Activated B cell treated with CpG ODN at 0.5 μM for 24 hours (primary cell): Measurements from ENCODE around the gene CTNND2. TPM values are rescaled to one million over a fixed set of nuclear protein-coding genes. Genes with fewer than 3 reads are reported as not detected.

Experiments used
- ATAC-seq: fragments of 200-7000 bp; cut with Tn5 transposase; one replicate; pipeline ENCODE4 v1.10.0; 2021; ENCODE audit warnings: low read depth, mild to moderate bottlenecking, moderate library complexity
- CTCF ChIA-PET: fragments of 350-600 bp; sonication (Branson Sonifier 250); formaldehyde crosslinking; loops from one replicate; lab custom pipeline; 2021; ENCODE audit warnings: antibody characterized with exemption; lab: Charles Lee
- POLR2A ChIA-PET: fragments of 350-600 bp; sonication (Branson Sonifier 250); formaldehyde crosslinking; loops from one replicate; lab custom pipeline; 2021; ENCODE audit warnings: antibody characterized with exemption; lab: Charles Lee
- DNase-seq: peaks from one replicate; pipeline ENCODE4 v3.0.0; 2022
- H3K27ac Mint-ChIP-seq: one replicate; pipeline ENCODE4 v1.8.0; 2020; ENCODE audit warnings: mixed read lengths
- H3K27me3 Mint-ChIP-seq: one replicate; pipeline ENCODE4 v1.8.0; 2021; ENCODE audit warnings: mixed read lengths
- H3K36me3 Mint-ChIP-seq: one replicate; pipeline ENCODE4 v1.8.0; 2021; ENCODE audit warnings: low read depth, mixed read lengths
- H3K4me1 Mint-ChIP-seq: one replicate; pipeline ENCODE4 v1.8.0; 2021; ENCODE audit warnings: mixed read lengths
- H3K4me3 Mint-ChIP-seq: one replicate; pipeline ENCODE4 v1.8.0; 2020; ENCODE audit warnings: mild to moderate bottlenecking, mixed read lengths
- H3K9me3 Mint-ChIP-seq: one replicate; pipeline ENCODE4 v1.8.0; 2020; ENCODE audit warnings: mixed read lengths
- intact Hi-C: fragments of 100-400 bp; cut with micrococcal nuclease; formaldehyde crosslinking; loops from one replicate; pipeline ENCODE4 v1.15.1; 2024
- total RNA-seq: library from RNA; stranded (reverse); gene quantifications from 2 replicates; pipeline ENCODE4 v1.2.3, GENCODE V29; 2022
- TF ChIP-seq, protein P1 (sequence below): fragments of 200-600 bp; IDR thresholded peaks from one replicate; pipeline ENCODE4 v1.8.0; 2022; ENCODE audit warnings: antibody characterized with exemption, mild to moderate bottlenecking

Gene CTNND2
- total RNA-seq, 1 donor from 2014 or later: not detected

DNA sequence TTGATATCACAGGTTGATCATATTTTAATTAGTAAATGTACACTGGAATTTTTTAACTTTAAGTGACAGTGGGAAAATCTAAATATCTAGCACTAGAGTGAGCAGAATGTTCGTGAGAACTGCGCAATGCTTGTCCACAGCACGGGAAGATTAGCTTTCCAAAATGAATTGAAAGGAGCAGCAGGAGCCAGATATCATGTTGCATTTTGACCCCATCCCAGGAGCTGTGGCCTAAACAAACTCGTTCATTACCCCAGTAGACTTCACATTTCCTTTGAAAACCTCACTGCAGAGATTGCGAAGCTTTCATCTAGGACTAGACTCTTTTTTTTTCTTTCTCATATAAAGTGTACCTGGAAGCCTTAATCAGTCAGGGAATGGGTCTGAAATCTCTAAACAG, 525.8 kb downstream of the CTNND2 start:
- H3K9me3 Mint-ChIP-seq: no peaks in the 10 kb centered on the region
- ChIA-PET CTCF (no interaction called here), POLR2A (no interaction called here)
- H3K36me3 Mint-ChIP-seq: no peaks in the 10 kb centered on the region
- H3K4me1 Mint-ChIP-seq: no peaks in the 10 kb centered on the region
- peaks cover 6% of the 10 kb centered on the region for H3K27me3 Mint-ChIP-seq
- no peak overlapping the region for H3K4me3 Mint-ChIP-seq
- ATAC-seq (no peak), DNase-seq (no peak)
- H3K27ac Mint-ChIP-seq: no peak overlapping the region
- TF ChIP-seq, protein P1, sequence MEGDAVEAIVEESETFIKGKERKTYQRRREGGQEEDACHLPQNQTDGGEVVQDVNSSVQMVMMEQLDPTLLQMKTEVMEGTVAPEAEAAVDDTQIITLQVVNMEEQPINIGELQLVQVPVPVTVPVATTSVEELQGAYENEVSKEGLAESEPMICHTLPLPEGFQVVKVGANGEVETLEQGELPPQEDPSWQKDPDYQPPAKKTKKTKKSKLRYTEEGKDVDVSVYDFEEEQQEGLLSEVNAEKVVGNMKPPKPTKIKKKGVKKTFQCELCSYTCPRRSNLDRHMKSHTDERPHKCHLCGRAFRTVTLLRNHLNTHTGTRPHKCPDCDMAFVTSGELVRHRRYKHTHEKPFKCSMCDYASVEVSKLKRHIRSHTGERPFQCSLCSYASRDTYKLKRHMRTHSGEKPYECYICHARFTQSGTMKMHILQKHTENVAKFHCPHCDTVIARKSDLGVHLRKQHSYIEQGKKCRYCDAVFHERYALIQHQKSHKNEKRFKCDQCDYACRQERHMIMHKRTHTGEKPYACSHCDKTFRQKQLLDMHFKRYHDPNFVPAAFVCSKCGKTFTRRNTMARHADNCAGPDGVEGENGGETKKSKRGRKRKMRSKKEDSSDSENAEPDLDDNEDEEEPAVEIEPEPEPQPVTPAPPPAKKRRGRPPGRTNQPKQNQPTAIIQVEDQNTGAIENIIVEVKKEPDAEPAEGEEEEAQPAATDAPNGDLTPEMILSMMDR: no peak
- intact Hi-C loops: no loop called here

DNA sequence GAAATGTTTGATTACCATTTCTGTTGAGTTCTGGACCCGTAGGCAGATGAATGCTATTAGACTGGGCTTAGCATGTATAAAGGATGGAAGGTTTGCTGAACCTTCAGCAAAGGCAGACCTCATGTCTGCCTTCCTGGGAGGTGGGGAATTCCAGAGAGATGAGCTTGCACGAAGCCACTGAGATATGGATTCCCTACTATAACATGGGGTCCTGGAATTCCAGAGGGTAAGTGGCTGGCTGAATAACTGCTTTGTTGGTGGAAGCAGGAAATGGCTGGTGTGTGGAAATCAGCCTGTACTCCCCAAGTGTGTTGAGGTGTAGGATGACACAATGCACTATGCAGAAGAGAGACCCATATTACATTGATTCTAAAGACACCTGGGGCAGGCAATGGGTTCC, 526.4 kb downstream of the CTNND2 start:
- ATAC-seq (no peak), DNase-seq (no peak)
- H3K27ac Mint-ChIP-seq: no peak overlapping the region
- no peaks in the 10 kb centered on the region for H3K36me3 Mint-ChIP-seq
- intact Hi-C loops: no loop called here
- H3K27me3 Mint-ChIP-seq: peaks cover 5% of the 10 kb centered on the region
- H3K9me3 Mint-ChIP-seq: no peaks in the 10 kb centered on the region
- TF ChIP-seq, protein P1: no peak
- H3K4me3 Mint-ChIP-seq: no peak overlapping the region
- POLR2A ChIA-PET: no interaction called here
- no peaks in the 10 kb centered on the region for H3K4me1 Mint-ChIP-seq
- CTCF ChIA-PET: no interaction called here

DNA sequence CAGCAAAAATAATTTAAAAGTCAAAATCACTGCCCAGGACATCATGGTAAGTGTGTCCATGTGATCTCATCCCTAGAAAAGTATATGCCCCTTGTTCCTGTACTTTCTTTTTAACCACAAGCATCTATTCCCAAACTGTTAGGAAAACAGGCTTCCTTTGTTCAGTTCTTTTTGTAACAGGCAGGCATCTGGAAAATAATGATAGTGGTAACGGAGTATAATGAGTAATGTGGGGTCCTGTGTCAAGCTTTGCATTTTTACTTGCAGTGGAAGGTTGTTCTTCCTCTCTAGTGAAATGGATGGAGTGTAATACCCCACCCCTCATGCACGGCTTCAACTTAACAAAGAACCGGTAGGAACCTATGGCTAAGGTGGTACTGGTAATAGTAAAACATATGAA, 532.1 kb downstream of the CTNND2 start:
- no peak overlapping the region for H3K4me3 Mint-ChIP-seq
- no peak for DNase-seq
- intact Hi-C loops: no loop called here
- H3K4me1 Mint-ChIP-seq: no peaks in the 10 kb centered on the region
- H3K9me3 Mint-ChIP-seq: no peaks in the 10 kb centered on the region
- no peaks in the 10 kb centered on the region for H3K36me3 Mint-ChIP-seq
- ATAC-seq: no peak
- TF ChIP-seq, protein P1: no peak
- ChIA-PET CTCF (no interaction called here), POLR2A (no interaction called here)
- H3K27me3 Mint-ChIP-seq: no peaks in the 10 kb centered on the region
- no peak overlapping the region for H3K27ac Mint-ChIP-seq

DNA sequence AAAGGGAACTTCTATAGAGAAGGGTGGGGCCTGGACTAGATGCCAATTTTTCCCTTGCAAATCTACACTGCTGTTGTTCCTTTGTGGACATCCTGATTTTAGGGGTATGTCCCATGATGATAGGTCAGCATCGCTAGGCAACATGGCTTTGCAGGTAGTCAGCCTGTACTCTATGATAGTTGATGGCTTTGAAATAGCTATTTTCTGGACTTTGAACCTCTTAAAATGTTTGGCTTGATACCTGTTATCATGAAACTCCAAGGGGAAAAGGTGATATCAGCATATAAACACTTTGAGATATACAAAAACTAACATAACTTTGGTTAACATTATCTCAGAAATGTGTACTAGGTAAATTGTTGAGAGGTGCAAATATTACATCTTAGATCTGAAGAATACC, 533.2 kb downstream of the CTNND2 start:
- no peaks in the 10 kb centered on the region for H3K9me3 Mint-ChIP-seq
- H3K36me3 Mint-ChIP-seq: no peaks in the 10 kb centered on the region
- H3K27ac Mint-ChIP-seq: no peak overlapping the region

DNA sequence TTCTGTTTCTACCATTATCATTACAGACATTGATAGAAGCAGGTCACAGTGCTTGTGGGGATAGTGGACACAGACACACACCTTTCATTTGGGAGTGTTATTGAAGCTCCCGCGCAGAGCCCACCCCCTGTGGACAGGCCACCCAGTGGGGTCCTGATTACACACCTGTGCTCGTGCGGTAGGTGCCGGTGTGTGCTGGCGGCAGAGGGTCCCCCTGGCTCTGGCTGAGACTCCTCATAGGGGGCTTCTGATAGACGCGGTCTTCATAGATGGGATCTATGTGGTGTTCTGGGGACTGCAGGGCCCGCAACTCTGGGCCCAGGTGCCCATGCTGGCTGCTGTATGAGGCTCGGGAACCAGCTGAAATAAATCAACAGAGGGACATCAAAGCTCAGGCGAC, 539.7 kb downstream of the CTNND2 start:
- no peaks in the 10 kb centered on the region for H3K36me3 Mint-ChIP-seq
- H3K27ac Mint-ChIP-seq: no peak overlapping the region
- no peaks in the 10 kb centered on the region for H3K4me1 Mint-ChIP-seq
- intact Hi-C loops: no loop called here
- H3K4me3 Mint-ChIP-seq: no peak overlapping the region
- TF ChIP-seq, protein P1: no peak
- CTCF ChIA-PET: no interaction called here
- ATAC-seq (no peak), DNase-seq (no peak)
- POLR2A ChIA-PET: no interaction called here
- no peaks in the 10 kb centered on the region for H3K27me3 Mint-ChIP-seq
- H3K9me3 Mint-ChIP-seq: no peaks in the 10 kb centered on the region

More for the DNA sequence above, 533.2 kb downstream of the CTNND2 start:
- ATAC-seq (no peak), DNase-seq (no peak)
- H3K4me1 Mint-ChIP-seq: no peaks in the 10 kb centered on the region
- H3K27me3 Mint-ChIP-seq: no peaks in the 10 kb centered on the region
- CTCF ChIA-PET: no interaction called here
- intact Hi-C loops: no loop called here
- no peak overlapping the region for H3K4me3 Mint-ChIP-seq
- POLR2A ChIA-PET: no interaction called here
- TF ChIP-seq, protein P1: no peak
